Neuronal stem cell (in vitro differentiated cells): ENCODE results near the gene RAP1GAP2.

Source experiments
- DNase-seq: peaks from one replicate; pipeline ENCODE4 v3.0.0-alpha.2; 2013; ENCODE audit warnings: low spot score
- H2AFZ ChIP-seq: one replicate; pipeline ENCODE4 v1.6.1; 2013; ENCODE audit warnings: mild to moderate bottlenecking, low read length, inconsistent platforms
- H2AK5ac ChIP-seq: 2 replicates; pipeline ENCODE4 v1.6.1; 2013; ENCODE audit warnings: low read depth, mild to moderate bottlenecking, inconsistent platforms, low read length, moderate library complexity, mixed read lengths
- H2BK120ac ChIP-seq: 2 replicates; pipeline ENCODE4 v1.6.1; 2013; ENCODE audit warnings: low read depth, mild to moderate bottlenecking, inconsistent platforms, low read length, moderate library complexity, mixed read lengths
- H2BK12ac ChIP-seq: one replicate; pipeline ENCODE4 v1.6.1; 2013; ENCODE audit warnings: low read length, inconsistent platforms
- H2BK15ac ChIP-seq: 2 replicates; pipeline ENCODE4 v1.6.1; 2013; ENCODE audit warnings: mild to moderate bottlenecking, low read length, inconsistent platforms, mixed read lengths
- H2BK5ac ChIP-seq: one replicate; pipeline ENCODE4 v1.6.1; 2013; ENCODE audit warnings: inconsistent platforms, mild to moderate bottlenecking, low read length, moderate library complexity
- H3K14ac ChIP-seq: one replicate; pipeline ENCODE4 v1.6.1; 2013; ENCODE audit warnings: low read length, inconsistent platforms
- H3K18ac ChIP-seq: 2 replicates; pipeline ENCODE4 v1.6.1; 2013; ENCODE audit warnings: low read length, inconsistent platforms
- H3K23ac ChIP-seq: 2 replicates; pipeline ENCODE4 v1.6.1; 2013; ENCODE audit warnings: low read depth, mild to moderate bottlenecking, mixed read lengths, low read length, inconsistent platforms; ENCODE audit not compliant: poor library complexity
- H3K27ac ChIP-seq: replicated peaks from 3 replicates; pipeline ENCODE4 v1.5.1; 2013; ENCODE audit warnings: low read length, inconsistent platforms
- H3K27me3 ChIP-seq, 3 experiments: 2 replicates each; pipeline ENCODE4 v1.6.1; 2013; ENCODE audit warnings: low read length in 3 of 3, mild to moderate bottlenecking in 2 of 3, inconsistent platforms in 1 of 3, low read depth in 1 of 3, mixed read lengths in 1 of 3, moderate library complexity in 1 of 3; ENCODE audit not compliant: control insufficient read depth in 3 of 3, insufficient read depth in 3 of 3
- H3K36me3 ChIP-seq, 2 donors: replicated peaks in 1 of 2; 2 replicates each; pipeline ENCODE4 v1.6.1; 2013; ENCODE audit warnings: low read length in 2 of 2; ENCODE audit not compliant: control insufficient read depth in 2 of 2, insufficient read depth in 2 of 2
- H3K4ac ChIP-seq: 2 replicates; pipeline ENCODE4 v1.6.1; 2013; ENCODE audit warnings: inconsistent platforms, mild to moderate bottlenecking, low read length, moderate library complexity
- H3K4me1 ChIP-seq, 2 donors: 1 replicate in 1 of 2; 2 replicates in 1 of 2; pipeline ENCODE4 v1.6.1; 2013; ENCODE audit warnings: low read length in 2 of 2, low read depth in 1 of 2; ENCODE audit not compliant: control insufficient read depth in 2 of 2, insufficient read depth in 1 of 2
- H3K4me2 ChIP-seq: one replicate; pipeline ENCODE4 v1.6.1; 2013; ENCODE audit warnings: mild to moderate bottlenecking, low read length, inconsistent platforms; ENCODE audit not compliant: insufficient read depth, poor library complexity, severe bottlenecking
- H3K4me3 ChIP-seq, 2 donors: 2 replicates each; pipeline ENCODE4 v1.5.1; 2013; ENCODE audit warnings: low read length in 2 of 2, mild to moderate bottlenecking in 2 of 2, inconsistent platforms in 1 of 2, moderate library complexity in 1 of 2
- H3K79me1 ChIP-seq: one replicate; pipeline ENCODE4 v1.6.1; 2013; ENCODE audit warnings: low read depth, mild to moderate bottlenecking, inconsistent platforms, low read length, moderate library complexity
- H3K9ac ChIP-seq: one replicate; pipeline ENCODE4 v1.6.1; 2013; ENCODE audit warnings: mild to moderate bottlenecking, low read depth, low read length, inconsistent platforms; ENCODE audit not compliant: poor library complexity
- H3K9me3 ChIP-seq, 2 donors: replicated peaks in 1 of 2; 2 replicates each; pipeline versions ENCODE3 to v1.6.1; 2013; ENCODE audit warnings: low read length in 2 of 2, mild to moderate bottlenecking in 2 of 2, inconsistent platforms in 1 of 2, low read depth in 1 of 2, mixed read lengths in 1 of 2, moderate library complexity in 1 of 2; ENCODE audit not compliant: control insufficient read depth in 2 of 2, insufficient read depth in 1 of 2
- H4K8ac ChIP-seq: one replicate; pipeline ENCODE4 v1.6.1; 2013; ENCODE audit warnings: low read depth, mild to moderate bottlenecking, inconsistent platforms, low read length, moderate library complexity
- H4K91ac ChIP-seq: one replicate; pipeline ENCODE4 v1.6.1; 2013; ENCODE audit warnings: low read length, low read depth, mild to moderate bottlenecking, inconsistent platforms; ENCODE audit not compliant: poor library complexity
- WGBS, 2 donors: extraction: QIAGEN DNeasy Blood & Tissue Kit; methylation state at CpG; one replicate each; pipeline ENCODE4 v1.1.7; 2013; ENCODE audit warnings: missing lambda C conversion rate in 2 of 2, mixed read lengths in 1 of 2; ENCODE audit not compliant: insufficient read length in 2 of 2, insufficient replicate concordance in 1 of 2; ENCODE audit errors: extremely low coverage in 2 of 2; 5-methylcytosine and 5-hydroxymethylcytosine counted together

RAP1GAP2 gene

DNA sequence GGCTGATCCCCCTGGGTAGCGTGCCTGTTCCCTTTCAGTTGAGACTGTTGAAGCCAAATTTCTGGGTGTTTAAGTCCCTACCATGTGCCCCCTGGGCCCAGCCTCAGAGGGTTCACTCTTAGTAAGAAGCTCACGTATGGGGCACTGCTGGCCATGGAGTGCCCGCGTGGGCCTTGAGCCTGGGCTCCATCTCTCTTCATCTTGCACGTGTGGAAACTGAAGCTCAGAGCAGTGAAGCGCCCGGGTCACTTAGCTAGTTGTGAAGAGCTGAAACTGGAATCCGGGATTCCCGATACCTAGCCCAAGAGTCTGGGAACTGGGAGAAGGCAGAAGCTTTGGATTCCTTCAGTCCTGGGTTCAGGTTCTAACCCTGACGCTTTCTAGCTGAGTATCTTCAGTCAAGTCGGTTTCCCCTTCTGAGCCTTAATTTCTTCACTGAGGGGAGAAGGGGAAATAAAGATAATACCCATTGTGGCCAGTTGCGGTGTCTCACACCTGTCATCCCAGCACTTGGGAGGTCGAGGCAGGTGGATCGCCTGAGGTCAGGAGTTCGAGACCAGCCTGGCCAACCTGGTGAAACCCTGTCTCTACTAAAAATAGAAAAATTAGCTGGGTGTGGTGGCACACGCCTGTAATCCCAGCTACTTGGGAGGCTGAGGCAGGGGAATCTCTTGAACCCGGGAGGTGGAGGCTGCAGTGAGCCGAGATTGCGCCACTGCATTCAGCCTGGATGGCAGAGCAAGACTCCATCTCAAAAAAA, 163.3 kb downstream of the RAP1GAP2 start:
- H2BK15ac ChIP-seq = no peak overlapping the region
- H3K9ac ChIP-seq = no peak overlapping the region
- no CpG with 5 or more reads among the region's 19 CpGs for WGBS, 2 donors
- no peak overlapping the region for H3K4me2 ChIP-seq
- no peaks in the 10 kb centered on the region for H3K27me3 ChIP-seq
- no peak overlapping the region for H3K4ac ChIP-seq
- no peak overlapping the region for H3K14ac ChIP-seq
- no peak overlapping the region for H4K91ac ChIP-seq
- H2BK5ac ChIP-seq = no peak overlapping the region
- no peaks in the 10 kb centered on the region for H3K36me3 ChIP-seq
- H3K23ac ChIP-seq = no peak overlapping the region
- peak overlapping the region; percentile 44 for H3K18ac ChIP-seq
- H2BK12ac ChIP-seq = no peak overlapping the region
- DNase-seq = no peak
- no peak overlapping the region for H3K4me3 ChIP-seq
- H3K9me3 ChIP-seq = no peaks in the 10 kb centered on the region
- no peak overlapping the region for H4K8ac ChIP-seq
- H2AFZ ChIP-seq = no peak overlapping the region
- H2BK120ac ChIP-seq = no peak overlapping the region
- peaks cover 4 to 20% of the 10 kb centered on the region in 2 donors for H3K4me1 ChIP-seq
- H3K27ac ChIP-seq = no peak overlapping the region
- no peak overlapping the region for H2AK5ac ChIP-seq
- H3K79me1 ChIP-seq = no peaks in the 10 kb centered on the region

DNA sequence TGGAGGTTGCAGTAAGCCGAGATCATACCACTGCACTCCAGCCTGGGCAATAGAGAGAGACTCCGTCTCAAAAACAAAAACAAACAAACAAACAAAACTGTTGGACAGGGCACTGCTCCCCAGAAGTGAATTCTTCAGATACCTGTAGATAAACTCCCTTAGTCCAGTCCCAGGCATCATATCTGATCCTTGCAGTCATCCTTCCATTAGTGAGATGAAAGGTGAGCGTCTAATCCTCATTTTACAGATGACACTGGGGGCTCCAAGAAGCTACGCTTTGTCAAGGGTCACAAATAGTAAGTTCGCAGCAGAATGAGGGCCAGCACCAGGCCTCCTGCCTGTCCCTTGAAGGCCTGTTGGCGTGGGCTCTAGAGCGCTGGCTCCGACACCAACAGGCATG, 165.2 kb downstream of the RAP1GAP2 start:
- Histone ChIP-seq H3K4ac (no peak overlapping the region), H3K79me1 (no peaks in the 10 kb centered on the region), H2BK15ac (no peak overlapping the region), H3K4me1 (peaks cover 4 to 23% of the 10 kb centered on the region in 2 donors), H4K8ac (no peak overlapping the region), H3K4me3 (no peak overlapping the region), H3K9ac (no peak overlapping the region), H2BK120ac (no peak overlapping the region), H2BK5ac (no peak overlapping the region), H3K14ac (no peak overlapping the region), H2AFZ (no peak overlapping the region), H3K27ac (no peak overlapping the region), H3K9me3 (no peaks in the 10 kb centered on the region), H4K91ac (no peak overlapping the region), H3K18ac (no peak overlapping the region), H2BK12ac (no peak overlapping the region), H2AK5ac (no peak overlapping the region), H3K23ac (no peak overlapping the region), H3K27me3 (no peaks in the 10 kb centered on the region), H3K36me3 (no peaks in the 10 kb centered on the region), H3K4me2 (no peak overlapping the region)
- no CpG with 5 or more reads among the region's 8 CpGs for WGBS, 2 donors
- no peak for DNase-seq

DNA sequence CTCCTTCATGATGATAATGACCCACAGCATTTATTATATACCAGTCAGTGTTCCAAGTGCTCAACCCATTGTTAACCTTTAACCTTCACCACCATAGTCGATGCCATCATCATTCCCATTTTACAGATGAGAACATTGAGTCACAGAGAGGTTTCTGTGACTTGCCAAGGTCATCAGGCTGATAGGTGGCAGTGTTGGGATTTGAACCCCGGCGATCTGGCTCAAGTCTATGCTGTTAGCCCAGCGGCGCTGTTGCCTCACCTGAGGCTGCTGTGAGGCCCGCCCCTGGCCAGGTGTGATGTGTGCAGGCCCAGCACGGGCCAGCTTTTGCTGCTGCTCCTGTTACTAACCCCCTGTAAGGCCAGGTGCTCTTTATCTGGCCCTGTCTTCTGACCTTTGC, 166.0 kb downstream of the RAP1GAP2 start:
- Histone ChIP-seq H3K4me2 (no peak overlapping the region), H2AFZ (no peak overlapping the region), H3K79me1 (no peaks in the 10 kb centered on the region), H3K27ac (no peak overlapping the region), H2BK120ac (no peak overlapping the region), H3K23ac (no peak overlapping the region), H4K91ac (no peak overlapping the region), H3K36me3 (no peaks in the 10 kb centered on the region), H3K9me3 (no peaks in the 10 kb centered on the region), H3K4ac (no peak overlapping the region), H3K4me1 (peaks cover 4 to 23% of the 10 kb centered on the region in 2 donors), H2AK5ac (peak overlapping the region; percentile 47), H3K4me3 (no peak overlapping the region), H2BK12ac (no peak overlapping the region), H4K8ac (no peak overlapping the region), H3K14ac (no peak overlapping the region), H3K18ac (no peak overlapping the region), H3K9ac (no peak overlapping the region), H2BK15ac (no peak overlapping the region), H2BK5ac (no peak overlapping the region), H3K27me3 (no peaks in the 10 kb centered on the region)
- DNase-seq = no peak
- WGBS, 2 donors = no CpG with 5 or more reads among the region's 7 CpGs

DNA sequence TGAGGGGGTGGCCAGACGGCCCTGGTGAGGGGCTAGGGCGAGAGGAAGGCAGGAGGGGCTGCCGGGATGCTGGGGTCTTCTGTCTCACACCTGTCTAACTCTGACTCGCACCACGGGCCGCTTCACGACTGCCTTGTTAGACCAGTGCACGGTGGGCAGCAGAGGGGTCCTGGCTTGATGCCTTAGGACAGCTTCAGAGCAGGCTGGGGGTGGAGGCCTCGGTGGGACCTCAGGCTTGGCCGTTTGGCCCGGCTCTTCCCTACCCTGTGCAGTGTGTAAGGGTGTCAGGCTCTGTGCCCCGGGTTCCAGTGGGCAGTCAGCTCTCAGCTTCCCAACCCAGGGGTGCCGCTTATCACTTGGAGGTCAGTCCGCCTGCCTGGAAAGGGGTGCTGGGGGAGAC, 166.5 kb downstream of the RAP1GAP2 start:
- Histone ChIP-seq H3K4me1 (peaks cover 4 to 21% of the 10 kb centered on the region in 2 donors), H2AFZ (no peak overlapping the region), H3K27ac (no peak overlapping the region), H3K18ac (peak overlapping the region; percentile 7), H3K27me3 (no peaks in the 10 kb centered on the region), H3K4me3 (no peak overlapping the region), H3K9ac (no peak overlapping the region), H2BK5ac (no peak overlapping the region), H3K36me3 (no peaks in the 10 kb centered on the region), H3K79me1 (no peaks in the 10 kb centered on the region), H3K9me3 (no peaks in the 10 kb centered on the region), H3K23ac (no peak overlapping the region), H4K91ac (no peak overlapping the region), H4K8ac (no peak overlapping the region), H3K14ac (no peak overlapping the region), H2BK15ac (peak overlapping the region; percentile 45), H3K4ac (no peak overlapping the region), H2BK120ac (no peak overlapping the region), H3K4me2 (no peak overlapping the region), H2AK5ac (peak overlapping the region; percentile 47), H2BK12ac (no peak overlapping the region)
- no CpG with 5 or more reads among the region's 14 CpGs for WGBS, 2 donors
- no peak for DNase-seq
